IMR-90 (cell line): ENCODE results near the gene USP5. TPM values are rescaled to one million over a fixed set of nuclear protein-coding genes. Genes with fewer than 3 reads are reported as not detected.

Experiments used
- ATAC-seq: fragments of 200-7000 bp; cut with Tn5 transposase; 2 replicates; pipeline ENCODE4 v1.9.1; 2020; ENCODE audit warnings: low read depth, mild to moderate bottlenecking, moderate library complexity
- BruUV-seq: library from RNA; stranded (reverse); fragments of 400-500 nt; replicated peaks from 2 replicates; lab custom pipeline; 2021; lab: Mats Ljungman, UMichigan
- CTCF ChIA-PET: fragments of 300-600 bp; formaldehyde crosslinking; extraction: SDS; loops from one replicate; lab custom pipeline; 2021; ENCODE audit warnings: antibody characterized with exemption; lab: Yijun Ruan, JAX
- POLR2A ChIA-PET: fragments of 300-600 bp; sonication (Branson Sonifier 250); formaldehyde crosslinking; loops from one replicate; lab custom pipeline; 2022; ENCODE audit warnings: antibody characterized with exemption; ENCODE audit not compliant: unreplicated experiment; lab: Charles Lee
- DNase-seq: peaks from one replicate; pipeline ENCODE4 v3.0.0; 2013
- H2AFZ ChIP-seq: replicated peaks from 2 replicates; pipeline ENCODE3; 2013; ENCODE audit warnings: low read length, mild to moderate bottlenecking; ENCODE audit not compliant: poor library complexity
- H2AK5ac ChIP-seq: 2 replicates; pipeline ENCODE4 v1.6.1; 2013; ENCODE audit warnings: low read depth, low read length, inconsistent platforms
- H2AK9ac ChIP-seq: replicated peaks from 2 replicates; pipeline ENCODE3; 2013; ENCODE audit warnings: mild to moderate bottlenecking, low read depth, low read length, moderate library complexity; ENCODE audit not compliant: poor library complexity
- H2BK120ac ChIP-seq: 2 replicates; pipeline ENCODE4 v1.6.1; 2013; ENCODE audit warnings: low read depth, low read length, inconsistent platforms
- H2BK15ac ChIP-seq: 3 replicates; pipeline ENCODE4 v1.6.1; 2013; ENCODE audit warnings: low read depth, low read length, inconsistent platforms
- H2BK20ac ChIP-seq: 2 replicates; pipeline ENCODE4 v1.6.1; 2013; ENCODE audit warnings: low read depth, mild to moderate bottlenecking, inconsistent platforms, low read length, moderate library complexity
- H2BK5ac ChIP-seq: 2 replicates; pipeline ENCODE4 v1.6.1; 2013; ENCODE audit warnings: mild to moderate bottlenecking, low read depth, low read length, inconsistent platforms; ENCODE audit not compliant: poor library complexity, severe bottlenecking
- H3K14ac ChIP-seq: replicated peaks from 2 replicates; pipeline ENCODE4 v1.6.1; 2013; ENCODE audit warnings: low read depth, low read length, inconsistent platforms
- H3K18ac ChIP-seq: 2 replicates; pipeline ENCODE4 v1.6.1; 2013; ENCODE audit warnings: low read depth, low read length, control low read depth
- H3K23ac ChIP-seq: 2 replicates; pipeline ENCODE4 v1.6.1; 2013; ENCODE audit warnings: low read depth, low read length, inconsistent platforms
- H3K27ac ChIP-seq: 2 replicates; pipeline ENCODE4 v1.5.1; 2013; ENCODE audit warnings: mild to moderate bottlenecking, control low read depth, low read length; ENCODE audit not compliant: insufficient read depth
- H3K27me3 ChIP-seq: 2 replicates; pipeline ENCODE4 v1.6.1; 2013; ENCODE audit warnings: low read length; ENCODE audit not compliant: control insufficient read depth, insufficient read depth
- H3K36me3 ChIP-seq: 2 replicates; pipeline ENCODE4 v1.6.1; 2013; ENCODE audit warnings: low read length, mixed read lengths; ENCODE audit not compliant: control insufficient read depth, insufficient read depth
- H3K4ac ChIP-seq: 2 replicates; pipeline ENCODE4 v1.6.1; 2013; ENCODE audit warnings: low read depth, low read length, inconsistent platforms
- H3K4me1 ChIP-seq: 2 replicates; pipeline ENCODE4 v1.6.1; 2013; ENCODE audit warnings: low read length, mixed read lengths; ENCODE audit not compliant: control insufficient read depth, insufficient read depth
- H3K4me2 ChIP-seq: 2 replicates; pipeline ENCODE4 v1.6.1; 2013; ENCODE audit warnings: low read depth, mild to moderate bottlenecking, control low read depth, low read length, moderate library complexity
- H3K4me3 ChIP-seq: 2 replicates; pipeline ENCODE4 v1.5.1; 2013; ENCODE audit warnings: low read depth, mild to moderate bottlenecking, control low read depth, low read length, moderate library complexity; ENCODE audit not compliant: insufficient read depth
- H3K56ac ChIP-seq: 2 replicates; pipeline ENCODE4 v1.6.1; 2013; ENCODE audit warnings: low read length, inconsistent platforms; ENCODE audit not compliant: insufficient read depth; ENCODE audit errors: extremely low read depth
- H3K79me1 ChIP-seq, 2 experiments: 2 replicates each; pipeline ENCODE4 v1.6.1; 2013; ENCODE audit warnings: low read length in 2 of 2, inconsistent platforms in 1 of 2, low read depth in 1 of 2
- H3K9ac ChIP-seq: 2 replicates; pipeline ENCODE4 v1.6.1; 2013; ENCODE audit warnings: low read depth, low read length, control low read depth
- H3K9me1 ChIP-seq: 2 replicates; pipeline ENCODE4 v1.6.1; 2013; ENCODE audit warnings: low read length, inconsistent platforms; ENCODE audit not compliant: insufficient read depth
- H3K9me3 ChIP-seq: 2 replicates; pipeline ENCODE4 v1.6.1; 2013; ENCODE audit warnings: low read length; ENCODE audit not compliant: control insufficient read depth, insufficient read depth
- H4K20me1 ChIP-seq: 2 replicates; pipeline ENCODE4 v1.6.1; 2013; ENCODE audit warnings: low read length, inconsistent platforms; ENCODE audit not compliant: insufficient read depth
- H4K5ac ChIP-seq: 2 replicates; pipeline ENCODE4 v1.6.1; 2013; ENCODE audit warnings: mild to moderate bottlenecking, low read depth, low read length, control low read depth
- H4K8ac ChIP-seq, 2 experiments: 2 replicates each; pipeline ENCODE4 v1.6.1; 2013; ENCODE audit warnings: low read depth in 2 of 2, low read length in 2 of 2, control low read depth in 1 of 2, inconsistent platforms in 1 of 2
- H4K91ac ChIP-seq: 2 replicates; pipeline ENCODE4 v1.6.1; 2013; ENCODE audit warnings: low read depth, low read length, inconsistent platforms; ENCODE audit not compliant: insufficient read depth
- CHD1 ChIP-seq: IDR thresholded peaks from 2 replicates; pipeline ENCODE4 v1.6.1; 2012; ENCODE audit warnings: low read depth, low read length, improper control_type of control experiment
- FOS ChIP-seq: fragments of 150-350 bp; IDR thresholded peaks from 2 replicates; pipeline ENCODE4 v1.6.1; 2016; ENCODE audit warnings: low read depth, low read length
- MAFK ChIP-seq: IDR thresholded peaks from 2 replicates; pipeline ENCODE4 v1.6.1; 2012; ENCODE audit warnings: low read depth, low read length, improper control_type of control experiment
- MXI1 ChIP-seq: IDR thresholded peaks from 2 replicates; pipeline ENCODE4 v1.6.1; 2012; ENCODE audit warnings: low read depth, mild to moderate bottlenecking, low read length, moderate library complexity, borderline replicate concordance
- NFE2L2 ChIP-seq: fragments of 150-350 bp; IDR thresholded peaks from 2 replicates; pipeline ENCODE4 v1.6.1; 2016; ENCODE audit warnings: low read depth, mild to moderate bottlenecking, low read length
- POLR2A ChIP-seq: IDR thresholded peaks from 2 replicates; pipeline ENCODE4 v1.6.1; 2012; ENCODE audit warnings: mild to moderate bottlenecking, low read depth, low read length
- RAD21 ChIP-seq: IDR thresholded peaks from 2 replicates; pipeline ENCODE4 v1.6.1; 2012; ENCODE audit warnings: low read length, improper control_type of control experiment
- RCOR1 ChIP-seq: IDR thresholded peaks from 2 replicates; pipeline ENCODE4 v1.6.1; 2012; ENCODE audit warnings: mild to moderate bottlenecking, low read length, improper control_type of control experiment; ENCODE audit not compliant: insufficient replicate concordance
- RFX5 ChIP-seq: IDR thresholded peaks from 2 replicates; pipeline ENCODE4 v1.8.0; 2012; ENCODE audit warnings: low read depth, mild to moderate bottlenecking, low read length, moderate library complexity
- WGBS, 2 experiments: methylation state at CpG; one replicate each; pipeline versions ENCODE4 v1.1.5 to v1.1.7; 2013; ENCODE audit warnings: missing lambda C conversion rate in 2 of 2; ENCODE audit not compliant: insufficient read length in 1 of 2; ENCODE audit errors: extremely low coverage in 2 of 2; 5-methylcytosine and 5-hydroxymethylcytosine counted together
- dilution Hi-C: fragments of 300-500 bp; cut with HindIII; formaldehyde crosslinking; loops from one replicate; pipeline ENCODE4 v1.14.3; 2018; ENCODE audit warnings: low sequenced_read_pairs; ENCODE audit not compliant: unreplicated experiment
- in situ Hi-C: fragments of 300-500 bp; cut with MboI; formaldehyde crosslinking; loops from 3 replicates; pipeline ENCODE4 v1.14.3; 2019; ENCODE audit warnings: low sequenced_read_pairs, inconsistent platforms, mixed read lengths
- intact Hi-C: fragments of 100-400 bp; cut with micrococcal nuclease; formaldehyde crosslinking; loops from 2 replicates; pipeline ENCODE4 v1.10.0; 2022
- polyA plus RNA-seq, 3 experiments: library from polyadenylated mRNA; depleted of rRNA; stranded (reverse); fragments of >200 nt; gene quantifications; 2 replicates each; pipeline ENCODE4 v1.2.3, GENCODE V29; 2012; ENCODE audit warnings: low replicate concordance in 1 of 3
- total RNA-seq: library from RNA; depleted of rRNA; stranded (reverse); fragments of >200 nt; gene quantifications from 2 replicates; pipeline ENCODE4 v1.2.3, GENCODE V29; 2012
- TF ChIP-seq, protein P1 (sequence below): fragments of 150-350 bp; IDR thresholded peaks from 2 replicates; pipeline ENCODE4 v1.6.1; 2017; ENCODE audit warnings: mild to moderate bottlenecking, antibody characterized with exemption, low read length, low read depth
- TF ChIP-seq, protein P2 (sequence below): conservative IDR thresholded peaks from 2 replicates; pipeline ENCODE4 v1.5.1; 2012; ENCODE audit warnings: mild to moderate bottlenecking, low read depth, low read length, improper control_type of control experiment
- TF ChIP-seq, protein P3 (sequence below): fragments of 150-350 bp; IDR thresholded peaks from 2 replicates; pipeline ENCODE4 v1.6.1; 2016; ENCODE audit warnings: low read depth, mild to moderate bottlenecking, low read length, moderate library complexity, borderline replicate concordance

Gene USP5
- total and polyA plus RNA-seq, 2 of the 4 experiments (the other 2 are of a cell fraction) = 69.7 to 125 TPM

DNA sequence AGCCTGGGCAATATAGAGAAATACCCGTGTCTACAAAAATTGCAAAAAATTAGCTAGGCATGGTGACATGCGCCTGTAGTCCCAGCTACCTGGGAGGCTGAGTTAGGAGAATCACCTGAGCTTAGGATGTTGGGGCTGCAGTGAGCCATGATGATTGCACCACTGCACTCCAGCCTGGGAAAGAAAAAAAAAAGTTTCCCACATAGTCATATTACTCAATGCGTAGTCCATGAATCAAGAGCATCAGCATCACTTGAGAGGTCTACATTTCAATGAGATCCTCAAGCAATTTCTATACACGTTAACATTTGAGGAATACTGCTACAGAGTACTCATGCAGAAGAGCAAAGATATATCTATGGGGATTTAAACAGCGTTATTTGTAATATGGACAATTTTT is 47.5 kb downstream of the USP5 start:
- Histone ChIP-seq H4K5ac (no peak overlapping the region), H3K56ac (no peak overlapping the region), H3K4me3 (no peak overlapping the region), H3K27ac (no peak overlapping the region), H3K79me1 (no peaks in the 10 kb centered on the region), H3K9ac (no peak overlapping the region), H2AK5ac (no peak overlapping the region), H3K9me1 (no peaks in the 10 kb centered on the region; the same call in 1 of the 2 replicates), H2AK9ac (no peak overlapping the region), H4K20me1 (no peaks in the 10 kb centered on the region), H4K8ac (no peak overlapping the region), H2BK20ac (no peak overlapping the region), H3K23ac (no peak overlapping the region), H2BK5ac (no peak overlapping the region), H3K27me3 (no peaks in the 10 kb centered on the region), H4K91ac (no peak overlapping the region), H3K9me3 (no peaks in the 10 kb centered on the region), H3K18ac (no peak overlapping the region), H3K4me1 (peaks cover 3% of the 10 kb centered on the region), H3K4ac (no peak overlapping the region), H3K14ac (no peak overlapping the region), H3K4me2 (no peak overlapping the region), H2BK120ac (no peak overlapping the region), H2BK15ac (no peak overlapping the region), H2AFZ (no peak overlapping the region), H3K36me3 (no peaks in the 10 kb centered on the region)
- ATAC-seq (no peak), DNase-seq (no peak)
- ChIA-PET POLR2A (no interaction called here), CTCF (interaction anchor here (0.9 kb wide), 1 partner anchor 27 kb away, joined by 3 read pairs; no protein-coding TSS in a partner anchor)
- in situ Hi-C loops = no loop called here
- dilution Hi-C loops = no loop called here
- 100% methylated on average over 1 of the region's 5 CpGs; no CpG with 5 or more reads in 1 of the 2 experiments for WGBS, 2 experiments
- no TSS peak for BruUV-seq
- intact Hi-C loops = no loop called here
- TF ChIP-seq POLR2A = no peak
- TF ChIP-seq NFE2L2 = no peak
- TF ChIP-seq, protein P1, sequence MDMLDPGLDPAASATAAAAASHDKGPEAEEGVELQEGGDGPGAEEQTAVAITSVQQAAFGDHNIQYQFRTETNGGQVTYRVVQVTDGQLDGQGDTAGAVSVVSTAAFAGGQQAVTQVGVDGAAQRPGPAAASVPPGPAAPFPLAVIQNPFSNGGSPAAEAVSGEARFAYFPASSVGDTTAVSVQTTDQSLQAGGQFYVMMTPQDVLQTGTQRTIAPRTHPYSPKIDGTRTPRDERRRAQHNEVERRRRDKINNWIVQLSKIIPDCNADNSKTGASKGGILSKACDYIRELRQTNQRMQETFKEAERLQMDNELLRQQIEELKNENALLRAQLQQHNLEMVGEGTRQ = no peak
- TF ChIP-seq CHD1 = no peak
- TF ChIP-seq RFX5 = no peak
- TF ChIP-seq, protein P2, sequence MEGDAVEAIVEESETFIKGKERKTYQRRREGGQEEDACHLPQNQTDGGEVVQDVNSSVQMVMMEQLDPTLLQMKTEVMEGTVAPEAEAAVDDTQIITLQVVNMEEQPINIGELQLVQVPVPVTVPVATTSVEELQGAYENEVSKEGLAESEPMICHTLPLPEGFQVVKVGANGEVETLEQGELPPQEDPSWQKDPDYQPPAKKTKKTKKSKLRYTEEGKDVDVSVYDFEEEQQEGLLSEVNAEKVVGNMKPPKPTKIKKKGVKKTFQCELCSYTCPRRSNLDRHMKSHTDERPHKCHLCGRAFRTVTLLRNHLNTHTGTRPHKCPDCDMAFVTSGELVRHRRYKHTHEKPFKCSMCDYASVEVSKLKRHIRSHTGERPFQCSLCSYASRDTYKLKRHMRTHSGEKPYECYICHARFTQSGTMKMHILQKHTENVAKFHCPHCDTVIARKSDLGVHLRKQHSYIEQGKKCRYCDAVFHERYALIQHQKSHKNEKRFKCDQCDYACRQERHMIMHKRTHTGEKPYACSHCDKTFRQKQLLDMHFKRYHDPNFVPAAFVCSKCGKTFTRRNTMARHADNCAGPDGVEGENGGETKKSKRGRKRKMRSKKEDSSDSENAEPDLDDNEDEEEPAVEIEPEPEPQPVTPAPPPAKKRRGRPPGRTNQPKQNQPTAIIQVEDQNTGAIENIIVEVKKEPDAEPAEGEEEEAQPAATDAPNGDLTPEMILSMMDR = no peak
- no peak for TF ChIP-seq RCOR1
- TF ChIP-seq RAD21 = no peak
- no peak for TF ChIP-seq FOS
- no peak for TF ChIP-seq MXI1
- TF ChIP-seq, protein P3, sequence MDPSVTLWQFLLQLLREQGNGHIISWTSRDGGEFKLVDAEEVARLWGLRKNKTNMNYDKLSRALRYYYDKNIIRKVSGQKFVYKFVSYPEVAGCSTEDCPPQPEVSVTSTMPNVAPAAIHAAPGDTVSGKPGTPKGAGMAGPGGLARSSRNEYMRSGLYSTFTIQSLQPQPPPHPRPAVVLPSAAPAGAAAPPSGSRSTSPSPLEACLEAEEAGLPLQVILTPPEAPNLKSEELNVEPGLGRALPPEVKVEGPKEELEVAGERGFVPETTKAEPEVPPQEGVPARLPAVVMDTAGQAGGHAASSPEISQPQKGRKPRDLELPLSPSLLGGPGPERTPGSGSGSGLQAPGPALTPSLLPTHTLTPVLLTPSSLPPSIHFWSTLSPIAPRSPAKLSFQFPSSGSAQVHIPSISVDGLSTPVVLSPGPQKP = no peak
- TF ChIP-seq MAFK = no peak
